H9 (cell line): ENCODE measurements around the gene RPL22. TPM values are rescaled to one million over a fixed set of nuclear protein-coding genes. Genes with fewer than 3 reads are reported as not detected.
"Not testable (repeated sequence)": the region's sequence is repeated elsewhere in the genome, so short reads cannot be mapped to it uniquely, and the experiment has no call there.

ENCODE experiments used
- DNase-seq: peaks from one replicate; pipeline ENCODE4 v3.0.0-alpha.2; 2017
- H2AFZ ChIP-seq: one replicate; pipeline ENCODE4 v1.6.1; 2013; ENCODE audit warnings: mild to moderate bottlenecking, low read length, control low read depth, moderate library complexity
- H2AK5ac ChIP-seq: 2 replicates; pipeline ENCODE4 v1.6.1; 2013; ENCODE audit warnings: low read length, control low read depth, mixed read lengths; ENCODE audit not compliant: insufficient read length
- H2BK120ac ChIP-seq: one replicate; pipeline ENCODE4 v1.6.1; 2013; ENCODE audit warnings: low read depth, mild to moderate bottlenecking, low read length, control low read depth, inconsistent platforms; ENCODE audit not compliant: poor library complexity, severe bottlenecking
- H2BK12ac ChIP-seq: 2 replicates; pipeline ENCODE4 v1.6.1; 2013; ENCODE audit warnings: low read length, control low read depth, mixed read lengths, low read depth; ENCODE audit not compliant: insufficient read length
- H2BK15ac ChIP-seq: 2 replicates; pipeline ENCODE4 v1.6.1; 2013; ENCODE audit warnings: low read depth, low read length, control low read depth
- H2BK20ac ChIP-seq: one replicate; pipeline ENCODE4 v1.6.1; 2013; ENCODE audit warnings: low read depth, mild to moderate bottlenecking, low read length, control low read depth, inconsistent platforms; ENCODE audit not compliant: poor library complexity, severe bottlenecking
- H2BK5ac ChIP-seq: 2 replicates; pipeline ENCODE4 v1.6.1; 2013; ENCODE audit warnings: low read length, control low read depth, mixed read lengths; ENCODE audit not compliant: insufficient read length
- H3K14ac ChIP-seq: 2 replicates; pipeline ENCODE4 v1.6.1; 2013; ENCODE audit warnings: low read length, control low read depth; ENCODE audit not compliant: insufficient read depth
- H3K18ac ChIP-seq: 2 replicates; pipeline ENCODE4 v1.6.1; 2013; ENCODE audit warnings: low read depth, mild to moderate bottlenecking, mixed read lengths, low read length, control low read depth; ENCODE audit not compliant: insufficient read length
- H3K23ac ChIP-seq: 2 replicates; pipeline ENCODE4 v1.6.1; 2013; ENCODE audit warnings: low read length, control low read depth, mixed read lengths, low read depth; ENCODE audit not compliant: insufficient read length
- H3K23me2 ChIP-seq: 2 replicates; pipeline ENCODE4 v1.6.1; 2013; ENCODE audit warnings: low read depth, mild to moderate bottlenecking, mixed read lengths, low read length, control low read depth; ENCODE audit not compliant: insufficient read length, poor library complexity, severe bottlenecking
- H3K27ac ChIP-seq: 2 replicates; pipeline ENCODE4 v1.5.1; 2013; ENCODE audit warnings: low read length, control low read depth, mixed read lengths, low read depth; ENCODE audit not compliant: insufficient read length
- H3K27me3 ChIP-seq: 2 replicates; pipeline ENCODE4 v1.6.1; 2013; ENCODE audit warnings: low read length, control low read depth, inconsistent platforms; ENCODE audit not compliant: insufficient read depth
- H3K4ac ChIP-seq: 2 replicates; pipeline ENCODE4 v1.6.1; 2013; ENCODE audit warnings: low read depth, mild to moderate bottlenecking, control low read depth, inconsistent platforms, low read length, moderate library complexity
- H3K4me1 ChIP-seq: 2 replicates; pipeline ENCODE4 v1.6.1; 2013; ENCODE audit warnings: low read length, control low read depth, inconsistent platforms; ENCODE audit not compliant: insufficient read depth
- H3K4me2 ChIP-seq: 2 replicates; pipeline ENCODE4 v1.6.1; 2013; ENCODE audit warnings: low read length, control low read depth, mixed read lengths; ENCODE audit not compliant: insufficient read length, insufficient read depth
- H3K56ac ChIP-seq: 2 replicates; pipeline ENCODE4 v1.6.1; 2013; ENCODE audit warnings: low read depth, mild to moderate bottlenecking, mixed read lengths, low read length, control low read depth; ENCODE audit not compliant: insufficient read length
- H3K79me1 ChIP-seq: 2 replicates; pipeline ENCODE4 v1.6.1; 2013; ENCODE audit warnings: low read depth, mild to moderate bottlenecking, moderate library complexity, low read length, control low read depth, inconsistent platforms; ENCODE audit not compliant: insufficient read depth, poor library complexity, severe bottlenecking
- H3K79me2 ChIP-seq: 2 replicates; pipeline ENCODE4 v1.6.1; 2013; ENCODE audit warnings: low read length, control low read depth, inconsistent platforms; ENCODE audit not compliant: insufficient read depth
- H3K9ac ChIP-seq: 2 replicates; pipeline ENCODE4 v1.6.1; 2013; ENCODE audit warnings: low read length, control low read depth, mixed read lengths; ENCODE audit not compliant: insufficient read length; ENCODE audit errors: extremely low read depth
- H3K9me3 ChIP-seq: one replicate; pipeline ENCODE4 v1.6.1; 2013; ENCODE audit warnings: low read depth, low read length, inconsistent platforms; ENCODE audit not compliant: control insufficient read depth
- H3T11ph ChIP-seq: one replicate; pipeline ENCODE4 v1.6.1; 2013; ENCODE audit warnings: mild to moderate bottlenecking, low read length, control low read depth, inconsistent platforms
- H4K20me1 ChIP-seq: one replicate; pipeline ENCODE4 v1.6.1; 2013; ENCODE audit not compliant: control insufficient read depth, insufficient read length, insufficient read depth
- H4K5ac ChIP-seq: 2 replicates; pipeline ENCODE4 v1.6.1; 2013; ENCODE audit warnings: low read depth, mild to moderate bottlenecking, mixed read lengths, low read length, control low read depth; ENCODE audit not compliant: insufficient read length
- H4K8ac ChIP-seq: replicated peaks from 2 replicates; pipeline ENCODE4 v1.6.1; 2013; ENCODE audit warnings: low read length, control low read depth, mixed read lengths, low read depth; ENCODE audit not compliant: insufficient read length
- H4K91ac ChIP-seq: 2 replicates; pipeline ENCODE4 v1.6.1; 2013; ENCODE audit warnings: low read depth, mild to moderate bottlenecking, moderate library complexity, mixed read lengths, low read length, control low read depth; ENCODE audit not compliant: insufficient read length
- H3K27ac Mint-ChIP-seq, 3 experiments: 2 replicates in 2 of 3; 3 replicates in 1 of 3; pipeline ENCODE4 v1.8.0; 2020 to 2021; ENCODE audit warnings: mixed read lengths in 3 of 3, mild to moderate bottlenecking in 1 of 3, moderate library complexity in 1 of 3
- H3K27me3 Mint-ChIP-seq: 2 replicates; pipeline ENCODE4 v1.8.0; 2021; ENCODE audit warnings: low read depth, mild to moderate bottlenecking, moderate library complexity, mixed read lengths
- H3K36me3 Mint-ChIP-seq, 3 experiments: 2 replicates in 2 of 3; 3 replicates in 1 of 3; pipeline ENCODE4 v1.8.0; 2020 to 2021; ENCODE audit warnings: low read depth in 3 of 3, mixed read lengths in 3 of 3; ENCODE audit not compliant: insufficient read depth in 1 of 3
- H3K4me1 Mint-ChIP-seq, 2 experiments: 2 replicates each; pipeline ENCODE4 v1.8.0; 2020; ENCODE audit warnings: mixed read lengths in 2 of 2
- H3K4me3 Mint-ChIP-seq, 2 experiments: 2 replicates in 1 of 2; 3 replicates in 1 of 2; pipeline ENCODE4 v1.8.0; 2020 to 2021; ENCODE audit warnings: mild to moderate bottlenecking in 2 of 2, mixed read lengths in 2 of 2, moderate library complexity in 1 of 2
- H3K9me3 Mint-ChIP-seq, 2 experiments: 2 replicates in 1 of 2; 3 replicates in 1 of 2; pipeline ENCODE4 v1.8.0; 2020; ENCODE audit warnings: mild to moderate bottlenecking in 2 of 2, mixed read lengths in 2 of 2, moderate library complexity in 1 of 2
- CTCF ChIP-seq: fragments of 200-600 bp; sonication (generic); conservative IDR thresholded peaks from 3 replicates; pipeline ENCODE4 v1.8.0; 2021; ENCODE audit warnings: antibody characterized with exemption, mild to moderate bottlenecking
- WGBS: extraction: QIAGEN DNeasy Blood & Tissue Kit; methylation state at CpG from one replicate; pipeline ENCODE4 v1.1.7; 2013; ENCODE audit warnings: missing lambda C conversion rate, low lambda C conversion rate, mixed read lengths; ENCODE audit not compliant: insufficient read length; ENCODE audit errors: extremely low coverage; 5-methylcytosine and 5-hydroxymethylcytosine counted together
- total RNA-seq: library from RNA; stranded (reverse); gene quantifications from 2 replicates; pipeline ENCODE4 v1.2.1, GENCODE V29; 2021

RPL22 gene
- total RNA-seq, 1 experiment from 2014 or later: 582 TPM

- no peak overlapping the region for H3K4me3 Mint-ChIP-seq
Measured at GRCh38 chr1:6220236-6220635, 20.8 kb upstream of the RPL22 start.

GRCh38 chr1:6219641-6220040 lies 20.2 kb upstream of the RPL22 start:
- H2BK12ac ChIP-seq, H2BK20ac ChIP-seq, H3K23ac ChIP-seq, H2BK120ac ChIP-seq, H2AK5ac ChIP-seq, H3K9me3 Mint-ChIP-seq, H3K79me1 ChIP-seq, H3K23me2 ChIP-seq, H3K4me2 ChIP-seq, H3K27me3 ChIP-seq, H4K20me1 ChIP-seq, H4K91ac ChIP-seq, H4K5ac ChIP-seq, H3K27me3 Mint-ChIP-seq, H4K8ac ChIP-seq, H3K4me1 ChIP-seq, H3T11ph ChIP-seq, H3K14ac ChIP-seq, H3K4ac ChIP-seq, DNase-seq, H3K9ac ChIP-seq, H3K27ac ChIP-seq, H3K9me3 ChIP-seq, H2BK5ac ChIP-seq, H3K18ac ChIP-seq, H3K79me2 ChIP-seq, H2BK15ac ChIP-seq, H3K4me3 Mint-ChIP-seq, H3K4me1 Mint-ChIP-seq, H3K27ac Mint-ChIP-seq, H3K56ac ChIP-seq, H2AFZ ChIP-seq: not testable (repeated sequence)
- peaks cover 16 to 40% (median 27%) of the 10 kb centered on the region in 3 experiments; a peak in 6 of 7 replicates for H3K36me3 Mint-ChIP-seq
- no CpG with 5 or more reads among the region's 11 CpGs for WGBS

More at GRCh38 chr1:6220236-6220635, 20.8 kb upstream of the RPL22 start:
- H3K36me3 Mint-ChIP-seq: peaks cover 20 to 46% (median 33%) of the 10 kb centered on the region in 3 experiments; a peak in 6 of 7 replicates
- peaks cover 3% of the 10 kb centered on the region for H3K79me1 ChIP-seq
- H3K56ac ChIP-seq: no peak overlapping the region
- no peak overlapping the region for H2BK5ac ChIP-seq
- H2AK5ac ChIP-seq: no peak overlapping the region
- DNase-seq: no peak
- H3K4ac ChIP-seq: no peak overlapping the region
- H3K9ac ChIP-seq: no peak overlapping the region
- no peak overlapping the region for H3K23ac ChIP-seq
- no peak overlapping the region for H3T11ph ChIP-seq
- H3K4me1 Mint-ChIP-seq: peaks cover 2 to 6% of the 10 kb centered on the region in 2 experiments; a peak in 2 of 4 replicates
- no peak overlapping the region for H4K91ac ChIP-seq
- H2BK15ac ChIP-seq: no peak overlapping the region
- H3K18ac ChIP-seq: no peak overlapping the region
- H4K20me1 ChIP-seq: no peaks in the 10 kb centered on the region
- H3K27me3 Mint-ChIP-seq: peaks cover 4% of the 10 kb centered on the region
- H2BK120ac ChIP-seq: no peak overlapping the region
- H3K9me3 Mint-ChIP-seq: no peaks in the 10 kb centered on the region
- no peak overlapping the region for H3K14ac ChIP-seq
- no peak overlapping the region for H4K5ac ChIP-seq
- no peak overlapping the region for H2BK20ac ChIP-seq
- no peaks in the 10 kb centered on the region for H3K23me2 ChIP-seq
- H3K27me3 ChIP-seq: no peaks in the 10 kb centered on the region
- H3K4me1 ChIP-seq: no peaks in the 10 kb centered on the region
- H3K79me2 ChIP-seq: no peaks in the 10 kb centered on the region
- H3K4me2 ChIP-seq: no peak overlapping the region
- no peak overlapping the region for H3K27ac ChIP-seq
- no peak overlapping the region for H2AFZ ChIP-seq
- H4K8ac ChIP-seq: no peak overlapping the region
- TF ChIP-seq CTCF: no peak
- peak overlapping the region in 1 of 3 experiments; percentile 72; a peak in 3 of 7 replicates for H3K27ac Mint-ChIP-seq
- H3K9me3 ChIP-seq: no peaks in the 10 kb centered on the region
- WGBS: no CpG with 5 or more reads among the region's 8 CpGs
- no peak overlapping the region for H2BK12ac ChIP-seq
